ENCODE data around the gene OR52E2. TPM values are rescaled to one million over a fixed set of nuclear protein-coding genes. Genes with fewer than 3 reads are reported as not detected.

Gene OR52E2
- polyA plus RNA-seq, 4 donors, result not detected

DNA sequence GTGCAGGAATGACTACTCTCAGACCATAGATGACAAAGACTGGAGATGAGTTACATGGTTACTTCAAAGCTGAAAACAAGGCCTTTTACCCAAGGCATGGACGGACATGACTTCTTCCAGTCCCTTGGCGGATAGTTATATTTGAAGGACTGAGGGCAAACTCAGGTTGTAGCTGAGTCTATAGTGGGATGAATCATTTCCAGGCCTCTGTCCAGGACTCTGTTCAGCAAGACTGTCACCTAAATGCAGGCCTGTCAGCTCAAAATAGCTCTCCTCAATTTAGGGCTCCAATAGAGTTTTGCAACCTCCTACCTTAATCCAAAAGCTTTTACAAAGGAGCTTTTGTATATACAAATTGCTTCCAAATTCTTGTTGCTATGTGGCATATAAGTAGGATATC, 37.4 kb downstream of the OR52E2 start:
- no peak for DNase-seq (ENCODE audit: low read depth in 4 of 4, low spot score in 2 of 4)

DNA sequence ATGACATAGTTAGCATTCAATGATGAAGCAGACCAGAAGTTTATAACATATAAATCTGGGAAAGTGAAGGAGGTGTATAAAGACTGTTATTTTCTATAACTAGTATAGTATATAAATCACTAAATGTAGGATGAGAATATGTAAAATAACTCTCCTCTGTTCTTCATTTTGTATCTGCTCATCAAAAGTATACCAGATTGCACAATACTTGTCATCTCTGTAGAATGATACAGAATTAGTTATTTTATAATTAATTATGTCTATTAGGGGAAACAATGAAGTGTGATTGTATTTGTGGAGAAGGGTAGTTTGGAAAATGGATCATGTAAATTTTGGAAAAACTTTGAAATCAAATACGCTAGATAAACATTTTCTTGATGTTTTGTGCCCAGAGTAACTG, 46.4 kb downstream of the OR52E2 start:
- DNase-seq (ENCODE audit: low read depth in 4 of 4, low spot score in 2 of 4), result no peak

GRCh38 chr11:5011254-5011653, 48.2 kb downstream of the OR52E2 start:
- no peak for DNase-seq (ENCODE audit: low read depth in 4 of 4, low spot score in 2 of 4)

Other genes starting within 250 kb of the OR52E2 start
- gene OR51F2, start 238.3 kb downstream of the OR52E2 start, polyA plus RNA-seq (ENCODE audit: insufficient read length in 4 of 4), result not detected
- gene OR51S1, start 210.4 kb downstream of the OR52E2 start, polyA plus RNA-seq (ENCODE audit: insufficient read length in 4 of 4), result not detected
- not detected for gene OR51T1, start 177.7 kb downstream of the OR52E2 start, polyA plus RNA-seq (ENCODE audit: insufficient read length in 4 of 4)
- not detected for gene OR51A7, start 155.8 kb downstream of the OR52E2 start, polyA plus RNA-seq (ENCODE audit: insufficient read length in 4 of 4)
- not detected for gene OR51G2, start 140.3 kb downstream of the OR52E2 start, polyA plus RNA-seq (ENCODE audit: insufficient read length in 4 of 4)
- gene OR51G1, start 135.3 kb downstream of the OR52E2 start, polyA plus RNA-seq (ENCODE audit: insufficient read length in 4 of 4), result not detected
- under 1 TPM in 1 of 4 donors, not detected in 3; 0.05 TPM for gene OR51A4, start 112.0 kb downstream of the OR52E2 start, polyA plus RNA-seq (ENCODE audit: insufficient read length in 4 of 4)
- gene OR51A2, start 103.9 kb downstream of the OR52E2 start, polyA plus RNA-seq (ENCODE audit: insufficient read length in 4 of 4), result not detected
- under 1 TPM; 0.03 to 0.24 (median 0.07) TPM for gene OR51L1, start 64.8 kb downstream of the OR52E2 start, polyA plus RNA-seq (ENCODE audit: insufficient read length in 4 of 4)
- gene OR52J3, start 13.1 kb downstream of the OR52E2 start, polyA plus RNA-seq (ENCODE audit: insufficient read length in 4 of 4), result not detected
- gene OR52E1, start 9.9 kb upstream of the OR52E2 start, polyA plus RNA-seq (ENCODE audit: insufficient read length in 4 of 4), result not detected
- gene OR52A5, start 78.7 kb upstream of the OR52E2 start, polyA plus RNA-seq (ENCODE audit: insufficient read length in 4 of 4), result under 1 TPM in 1 of 4 donors, not detected in 3; 0.03 TPM
- under 1 TPM in 3 of 4 donors, not detected in 1; 0.02 to 0.08 (median 0.05) TPM for gene OR52A1, start 95.1 kb upstream of the OR52E2 start, polyA plus RNA-seq (ENCODE audit: insufficient read length in 4 of 4)
- gene OR51V1, start 141.1 kb upstream of the OR52E2 start, polyA plus RNA-seq (ENCODE audit: insufficient read length in 4 of 4), result not detected
- gene HBB, start 167.4 kb upstream of the OR52E2 start, polyA plus RNA-seq (ENCODE audit: insufficient read length in 4 of 4), result 100 to 1,000 TPM in 3 of 4 donors, 10 to 100 TPM in 1; 91.1 to 212 (median 149) TPM
- gene HBD, start 174.9 kb upstream of the OR52E2 start, polyA plus RNA-seq (ENCODE audit: insufficient read length in 4 of 4), result 1 to 10 TPM; 1.2 to 4.1 (median 2.4) TPM
- gene HBG1, start 190.2 kb upstream of the OR52E2 start, polyA plus RNA-seq (ENCODE audit: insufficient read length in 4 of 4), result 1 to 10 TPM; 3.5 to 7.1 (median 5.8) TPM
- 1,000 to 10,000 TPM; 1,196 to 3,386 (median 2,205) TPM for gene HBG2, start 195.2 kb upstream of the OR52E2 start, polyA plus RNA-seq (ENCODE audit: insufficient read length in 4 of 4)
- 1 to 10 TPM; 3.6 to 9.8 (median 7.9) TPM for gene HBE1, start 210.3 kb upstream of the OR52E2 start, polyA plus RNA-seq (ENCODE audit: insufficient read length in 4 of 4)
- under 1 TPM in 2 of 4 donors, not detected in 2; 0.33 to 0.59 TPM for gene OR51B4, start 242.3 kb upstream of the OR52E2 start, polyA plus RNA-seq (ENCODE audit: insufficient read length in 4 of 4)

Data from left renal cortex interstitium (tissue), 4 donors.